Left lung (tissue), 10 donors: ENCODE measurements around the gene GIMAP5. TPM values are rescaled to one million over a fixed set of nuclear protein-coding genes. Genes with fewer than 3 reads are reported as not detected.
"Not testable (repeated sequence)": the region's sequence is repeated elsewhere in the genome, so short reads cannot be mapped to it uniquely, and the experiment has no call there.

ENCODE experiments used
- ATAC-seq: fragments of 200-7000 bp; cut with Tn5 transposase; one replicate; pipeline ENCODE4 v1.9.1; 2020; ENCODE audit warnings: moderate library complexity
- DNase-seq, 4 donors: peaks; one replicate each; pipeline ENCODE4 v3.0.0-alpha.2; 2013 to 2020
- H3K27ac ChIP-seq, 2 donors: fragments of 200-600 bp; sonication (generic) in 1 of 2; one replicate each; pipeline versions ENCODE4 v1.5.0 to v1.8.0; 2020 to 2021
- H3K27me3 ChIP-seq, 2 donors: fragments of 200-600 bp; sonication (generic) in 1 of 2; one replicate each; pipeline versions ENCODE4 v1.5.0 to v1.8.0; 2020 to 2021
- H3K36me3 ChIP-seq, 2 donors: fragments of 200-600 bp; sonication (generic) in 1 of 2; one replicate each; pipeline versions ENCODE4 v1.5.0 to v1.8.0; 2020 to 2021
- H3K4me1 ChIP-seq, 2 donors: fragments of 200-600 bp; one replicate each; pipeline ENCODE4 v1.8.0; 2021
- H3K4me3 ChIP-seq, 2 donors: fragments of 200-600 bp; sonication (generic) in 1 of 2; one replicate each; pipeline versions ENCODE4 v1.5.0 to v1.8.0; 2020 to 2021; ENCODE audit warnings: mild to moderate bottlenecking in 1 of 2
- H3K9me3 ChIP-seq, 2 donors: fragments of 200-600 bp; sonication (generic) in 1 of 2; one replicate each; pipeline versions ENCODE4 v1.5.0 to v1.8.0; 2020 to 2021
- CTCF ChIP-seq, 2 donors: fragments of 200-600 bp; sonication (generic) in 1 of 2; IDR thresholded peaks; one replicate each; pipeline versions ENCODE4 v1.5.0 to v1.8.0; 2021; ENCODE audit warnings: antibody characterized with exemption in 2 of 2
- intact Hi-C, 2 donors: fragments of 100-400 bp; cut with DNase I; formaldehyde crosslinking; loops; one replicate each; pipeline versions ENCODE4 v1.11.2 to v1.14.2; 2022
- polyA plus RNA-seq, 6 donors: library from polyadenylated mRNA; unstranded; fragments of 120-200 nt; gene quantifications; one replicate each; pipeline ENCODE4 v1.2.1, GENCODE V29; 2013; ENCODE audit not compliant: insufficient read length in 6 of 6
- total RNA-seq, 2 donors: library from RNA; stranded (reverse); fragmentation: NEBNext Ultra II Directional; extraction: Animal tissue kit (Norgen Biotek cat#: 25700); gene quantifications; one replicate each; pipeline ENCODE4 v1.2.1, GENCODE V29; 2021
- donor health status: DM: no; HTN: yes; CAD: no.
- donor health status: DM: no; HTN: no; CAD: no.

Gene GIMAP5
- total and polyA plus RNA-seq, 8 donors: 9.8 to 37.8 (median 16.9) TPM

GRCh38 chr7:150756858-150757257 is 19.6 kb downstream of the GIMAP5 start:
- no peak for DNase-seq
- intact Hi-C loops: loop anchor here in 1 of 2 donors (5.0 kb wide), 1 partner anchor 310 kb away; no protein-coding TSS in a partner anchor
- peak; percentile 24 to 27 for TF ChIP-seq CTCF (IDR thresholded peaks at IDR 0.05)
- Histone ChIP-seq H3K4me1 (peaks cover 0 to 36% of the 10 kb centered on the region in 2 donors), H3K27me3 (no peaks in the 10 kb centered on the region), H3K36me3 (no peaks in the 10 kb centered on the region), H3K4me3 (no peak overlapping the region), H3K27ac (no peak overlapping the region), H3K9me3 (no peaks in the 10 kb centered on the region)
- peak; percentile 41 for ATAC-seq

GRCh38 chr7:150759479-150759878 is 22.3 kb downstream of the GIMAP5 start:
- DNase-seq: no peak
- H3K36me3 ChIP-seq: no peaks in the 10 kb centered on the region

GRCh38 chr7:150766334-150766709 is 29.1 kb downstream of the GIMAP5 start:
- H3K27ac ChIP-seq: no peak overlapping the region
- no peaks in the 10 kb centered on the region for H3K36me3 ChIP-seq
- ATAC-seq (no peak), DNase-seq (no peak)
- no peaks in the 10 kb centered on the region for H3K4me1 ChIP-seq
- intact Hi-C loops: no loop called here
- no peak for TF ChIP-seq CTCF (IDR thresholded peaks at IDR 0.05)
- H3K27me3 ChIP-seq: no peaks in the 10 kb centered on the region
- no peaks in the 10 kb centered on the region for H3K9me3 ChIP-seq
- no peak overlapping the region for H3K4me3 ChIP-seq

More at GRCh38 chr7:150759479-150759878, 22.3 kb downstream of the GIMAP5 start:
- no peak for ATAC-seq
- intact Hi-C loops: loop anchor here in 1 of 2 donors (5.0 kb wide), 1 partner anchor 312 kb away; no protein-coding TSS in a partner anchor
- Histone ChIP-seq H3K9me3 (no peaks in the 10 kb centered on the region), H3K27me3 (no peaks in the 10 kb centered on the region), H3K27ac (no peak overlapping the region), H3K4me1 (peaks cover 0 to 23% of the 10 kb centered on the region in 2 donors), H3K4me3 (no peak overlapping the region)
- TF ChIP-seq CTCF (IDR thresholded peaks at IDR 0.05): no peak

- Histone ChIP-seq H3K9me3 (peaks cover 0 to 8% of the 10 kb centered on the region in 2 donors), H3K27ac (no peak overlapping the region), H3K27me3 (no peaks in the 10 kb centered on the region), H3K4me1 (no peaks in the 10 kb centered on the region), H3K36me3 (no peaks in the 10 kb centered on the region), H3K4me3 (no peak overlapping the region)
- TF ChIP-seq CTCF (IDR thresholded peaks at IDR 0.05): no peak
- no peak for DNase-seq
- intact Hi-C loops: loop anchor here in 1 of 2 donors (10.0 kb wide), 1 partner anchor 95 kb away; no protein-coding TSS in a partner anchor
- ATAC-seq: no peak
Observed at GRCh38 chr7:150769768-150770167, 32.5 kb downstream of the GIMAP5 start.

- not testable (repeated sequence) for H3K27me3 ChIP-seq, H3K27ac ChIP-seq, H3K4me1 ChIP-seq, H3K9me3 ChIP-seq, DNase-seq, H3K36me3 ChIP-seq, H3K4me3 ChIP-seq, ATAC-seq
- intact Hi-C loops: loop anchor here in 1 of 2 donors (10.0 kb wide), 1 partner anchor 91 kb away; no protein-coding TSS in a partner anchor
Observed at GRCh38 chr7:150774131-150774530, 36.9 kb downstream of the GIMAP5 start.
